Activated gamma-delta T cell (primary cell): Measurements from ENCODE around the gene MAPK1.
"Not testable (repeated sequence)": the region's sequence is repeated elsewhere in the genome, so short reads cannot be mapped to it uniquely, and the experiment has no call there.

ENCODE experiments used
- DNase-seq: peaks from one replicate; lab custom pipeline; 2025; lab: John Stamatoyannopoulos, UW

Gene MAPK1

GRCh38 chr22:21725956-21726649 lies 141.3 kb downstream of the MAPK1 start:
- no peak for DNase-seq

- DNase-seq = not testable (repeated sequence)
Measured at GRCh38 chr22:21724496-21724895, 142.9 kb downstream of the MAPK1 start.

DNA sequence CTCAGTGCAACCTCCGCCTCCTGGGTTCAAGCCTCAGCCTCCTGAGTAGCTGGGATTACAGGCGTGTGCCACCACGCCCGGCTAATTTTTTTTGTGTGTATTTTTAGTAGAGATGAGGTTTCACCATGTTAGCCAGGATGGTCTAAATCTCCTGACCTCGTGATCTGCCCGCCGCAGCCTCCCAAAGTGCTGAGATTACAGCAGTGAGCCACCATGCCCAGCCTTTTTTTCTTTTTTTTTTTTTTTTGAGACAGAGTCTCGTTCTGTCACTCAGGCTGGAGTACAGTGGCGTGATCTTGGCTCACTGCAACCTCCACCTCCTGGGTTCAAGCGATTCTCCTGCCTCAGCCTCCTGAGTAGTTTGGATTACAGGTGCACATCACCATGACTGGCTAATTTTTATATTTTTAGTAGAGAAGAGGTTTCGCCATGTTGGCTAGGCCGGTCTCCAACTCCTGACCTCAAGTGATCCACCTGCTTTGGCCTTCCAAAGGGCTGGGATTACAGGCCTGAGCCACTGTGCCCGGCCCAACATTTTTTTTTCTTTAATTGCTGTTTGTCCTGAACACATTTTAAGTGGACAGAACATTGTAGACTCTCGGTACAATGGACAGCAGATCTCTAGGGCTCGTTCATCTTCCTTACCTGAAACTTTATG lies 146.1 kb downstream of the MAPK1 start:
- not testable (repeated sequence) for DNase-seq

DNA sequence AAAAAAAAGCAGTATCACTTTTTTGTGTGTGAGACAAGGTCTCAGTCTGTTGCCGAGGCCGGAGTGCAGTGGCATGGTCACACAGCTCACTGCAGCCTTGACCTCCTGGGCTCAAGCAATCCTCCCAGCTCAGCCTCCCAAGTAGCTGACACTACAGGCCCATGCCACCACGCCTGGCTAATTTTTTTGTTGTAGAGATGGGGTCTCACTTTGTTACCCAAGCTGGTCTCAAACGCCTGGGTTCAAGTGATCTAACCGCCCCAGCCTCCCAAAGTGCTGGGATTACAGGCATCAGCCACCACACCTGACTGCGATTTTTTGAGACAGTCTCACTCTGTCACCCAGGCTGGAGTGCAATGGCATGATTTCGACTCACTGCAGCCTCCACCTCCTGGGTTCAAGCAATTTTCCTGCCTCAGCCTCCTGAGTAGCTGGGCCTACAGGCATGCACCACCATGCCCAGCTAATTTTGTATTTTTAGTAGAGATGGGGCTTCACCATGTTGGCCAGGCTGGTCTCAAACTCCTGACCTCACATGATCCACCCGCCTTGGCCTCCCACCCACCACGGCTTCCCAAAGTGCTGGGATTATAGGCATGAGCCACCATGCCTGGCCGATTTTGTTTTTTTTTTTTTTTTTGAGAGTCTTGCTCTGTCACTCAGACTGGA lies 147.1 kb downstream of the MAPK1 start:
- not testable (repeated sequence) for DNase-seq

DNA sequence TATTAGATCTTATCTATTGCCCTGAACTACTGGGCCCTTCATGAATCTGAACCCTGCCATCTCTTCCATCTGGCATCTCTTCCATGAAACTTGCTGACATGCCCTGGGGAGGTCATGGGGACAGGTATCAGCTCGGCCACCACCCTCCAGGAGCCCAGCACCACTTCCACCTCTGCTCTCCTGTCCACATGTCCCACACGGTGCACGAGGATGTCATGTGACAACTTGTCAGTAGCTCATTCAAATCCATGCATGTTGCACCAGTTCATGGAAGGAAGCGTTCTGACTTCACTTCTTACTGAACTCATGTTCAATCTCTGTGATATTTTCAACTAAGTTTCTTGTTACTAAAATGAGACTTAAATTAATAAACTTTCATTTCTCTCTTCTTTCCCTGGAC lies 148.4 kb downstream of the MAPK1 start:
- DNase-seq = no peak

DNA sequence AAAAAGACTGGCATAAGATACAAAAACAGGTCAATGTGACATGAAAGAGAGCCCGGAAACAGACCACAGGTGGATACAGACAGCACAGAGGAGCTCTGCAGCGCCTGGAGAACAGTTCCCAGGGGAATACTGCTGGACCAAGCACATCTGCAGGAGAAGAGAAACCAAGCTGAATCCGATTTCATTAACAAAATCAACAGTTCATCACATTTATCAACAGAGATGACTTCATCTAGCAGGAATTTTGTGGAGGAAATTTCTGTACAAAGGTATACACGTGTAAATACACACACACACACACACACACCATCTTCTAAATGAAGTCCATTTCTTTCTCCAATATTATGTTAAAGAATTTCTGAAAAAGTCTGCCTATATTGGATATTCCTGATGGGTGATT lies 148.9 kb downstream of the MAPK1 start:
- DNase-seq = no peak

- not testable (repeated sequence) for DNase-seq
Measured at GRCh38 chr22:21716395-21717122, 150.9 kb downstream of the MAPK1 start.

DNA sequence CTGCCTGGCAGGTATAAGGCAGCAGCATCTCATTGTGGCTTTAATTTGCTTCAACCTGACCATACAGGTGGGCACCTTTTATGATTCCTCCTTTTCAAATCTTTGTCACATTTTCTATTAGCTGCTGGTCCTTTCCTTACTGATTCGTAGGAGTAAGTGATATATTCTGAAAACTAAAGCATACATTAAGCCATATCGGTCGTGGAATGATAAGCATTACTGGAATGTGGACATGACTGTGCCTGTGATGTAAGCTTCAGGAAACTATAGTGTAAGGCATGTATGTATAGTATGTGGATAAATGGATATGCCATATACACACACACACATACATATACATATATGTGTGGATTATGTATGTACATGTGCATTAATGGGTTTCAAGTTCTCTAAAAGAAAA lies 152.7 kb downstream of the MAPK1 start:
- DNase-seq = no peak

DNA sequence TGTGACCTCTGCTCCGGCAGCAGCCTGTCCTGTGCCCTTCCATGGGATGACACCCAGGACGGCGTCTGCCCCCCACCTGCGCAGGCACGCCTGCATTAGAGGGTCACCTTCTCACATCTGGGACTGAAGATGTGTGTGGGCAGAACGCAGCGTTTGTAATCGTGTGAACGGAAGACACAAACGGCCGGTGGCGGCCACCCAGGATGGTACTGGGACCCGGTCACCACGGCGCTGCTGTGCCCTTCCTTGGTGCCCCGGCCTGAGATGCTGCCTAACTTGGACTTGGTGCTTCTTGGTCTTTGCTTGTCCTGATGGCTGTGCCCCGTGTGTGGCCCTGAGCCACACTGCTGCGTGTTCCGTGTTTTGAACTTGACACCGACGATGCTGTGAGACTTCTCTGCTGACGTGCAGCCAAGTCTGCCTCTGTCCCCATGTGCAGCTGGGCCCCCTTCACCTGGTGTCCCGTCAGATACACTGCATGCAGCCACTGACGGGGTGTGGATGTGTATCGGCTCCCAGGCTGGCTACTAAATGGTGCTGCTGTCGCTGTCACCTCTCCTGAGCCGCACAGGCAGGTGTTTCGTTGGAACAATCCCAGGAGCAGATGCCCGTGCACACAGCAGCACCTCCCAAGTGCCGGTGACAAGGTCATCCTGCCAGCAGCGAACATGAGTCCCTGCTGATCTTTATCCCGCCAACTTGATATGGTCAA lies 153.2 kb downstream of the MAPK1 start:
- no peak for DNase-seq

GRCh38 chr22:21713428-21714058 lies 153.9 kb downstream of the MAPK1 start:
- DNase-seq = no peak

GRCh38 chr22:21712751-21713427 lies 154.6 kb downstream of the MAPK1 start:
- no peak for DNase-seq

DNA sequence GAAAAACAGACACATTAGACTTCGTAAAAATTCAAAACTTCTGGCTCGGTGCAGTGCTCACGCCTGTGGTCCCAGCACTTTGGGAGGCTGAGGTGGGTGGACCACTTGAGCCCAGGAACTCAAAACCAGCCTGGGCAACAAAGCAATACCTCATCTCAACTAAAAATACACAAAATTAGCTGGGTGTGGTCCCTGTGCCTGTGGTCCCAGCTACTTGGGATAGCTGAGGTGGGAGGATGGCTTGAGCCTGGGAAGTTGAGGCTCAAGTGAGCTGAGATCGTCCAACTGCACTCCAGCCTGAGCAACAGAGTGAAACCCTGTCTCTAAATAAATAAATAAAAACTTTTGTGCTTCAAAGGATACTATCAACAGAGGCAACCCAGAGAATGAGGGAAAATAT lies 155.6 kb downstream of the MAPK1 start:
- DNase-seq = no peak

DNA sequence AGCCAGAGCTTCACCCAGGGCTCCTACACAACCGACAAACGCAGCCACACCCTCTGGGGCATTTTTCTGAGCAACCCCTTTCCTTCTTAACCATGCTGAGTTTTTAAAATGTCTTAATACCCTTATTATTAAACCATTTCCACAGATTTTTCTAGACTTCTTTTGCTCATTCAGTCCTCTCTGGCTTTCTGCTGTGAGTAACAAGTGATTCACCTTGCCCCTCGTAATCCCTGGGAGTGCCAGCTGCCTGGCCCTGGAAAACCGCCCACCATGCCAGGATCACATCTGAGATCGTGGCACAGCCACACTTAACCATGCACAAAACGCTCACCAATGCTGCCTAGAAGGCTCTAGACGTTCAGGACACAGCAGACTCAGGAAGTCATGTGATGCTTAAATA lies 157.3 kb downstream of the MAPK1 start:
- no peak for DNase-seq

- no peak for DNase-seq
Measured at GRCh38 chr22:21709688-21710087, 157.8 kb downstream of the MAPK1 start.

DNA sequence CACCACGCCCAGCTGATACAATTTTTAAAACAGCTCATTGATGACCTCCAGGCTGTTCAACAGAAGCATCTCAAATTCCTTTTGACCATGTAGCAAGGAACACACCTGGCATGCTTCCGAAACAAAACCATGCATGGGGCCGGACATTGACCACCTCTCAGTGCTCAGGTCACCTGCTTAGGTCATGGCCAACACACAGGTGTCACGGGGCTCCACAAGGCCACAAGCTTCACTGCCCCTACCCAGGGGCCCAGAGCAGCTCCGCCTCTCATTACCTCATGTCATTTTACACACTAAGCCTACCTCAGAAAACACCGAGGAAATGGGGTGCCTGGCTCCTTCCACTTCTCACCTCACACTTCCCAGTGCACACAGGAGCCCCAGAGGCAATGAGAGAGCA lies 158.5 kb downstream of the MAPK1 start:
- no peak for DNase-seq

GRCh38 chr22:21707677-21708076 lies 159.8 kb downstream of the MAPK1 start:
- DNase-seq = no peak
